HG02623 (cell line): ENCODE data around the gene ERRFI1.

Source experiments
- ATAC-seq: cut with Tn5 transposase; IDR thresholded peaks from one replicate; pipeline ENCODE4 v1.9.1; 2021; ENCODE audit warnings: moderate library complexity; ENCODE audit not compliant: unreplicated experiment

The ERRFI1 gene

GRCh38 chr1:8020032-8020431, 6.1 kb downstream of the ERRFI1 start:
- ATAC-seq, result no peak

- no peak for ATAC-seq
Measured at GRCh38 chr1:8019229-8019620, 6.9 kb downstream of the ERRFI1 start.

- ATAC-seq, result no peak
Measured at GRCh38 chr1:8018492-8019228, 7.4 kb downstream of the ERRFI1 start.

- no peak for ATAC-seq
Measured at GRCh38 chr1:8017495-8018197, 8.5 kb downstream of the ERRFI1 start.

- ATAC-seq, result no peak
Measured at GRCh38 chr1:8016895-8017241, 9.2 kb downstream of the ERRFI1 start.

- ATAC-seq, result no peak
Measured at GRCh38 chr1:8016210-8016894, 9.8 kb downstream of the ERRFI1 start.

GRCh38 chr1:8015809-8016165, 10.3 kb downstream of the ERRFI1 start:
- ATAC-seq, result no peak

- no peak for ATAC-seq
Measured at GRCh38 chr1:8015036-8015808, 10.9 kb downstream of the ERRFI1 start.

- no peak for ATAC-seq
Measured at GRCh38 chr1:8014381-8014988, 11.6 kb downstream of the ERRFI1 start.

- no peak for ATAC-seq
Measured at GRCh38 chr1:8013800-8014199, 12.3 kb downstream of the ERRFI1 start.

GRCh38 chr1:8013399-8013798, 12.7 kb downstream of the ERRFI1 start:
- ATAC-seq, result no peak

- ATAC-seq, result no peak
Measured at GRCh38 chr1:8012955-8013354, 13.2 kb downstream of the ERRFI1 start.

GRCh38 chr1:8011923-8012858, 13.9 kb downstream of the ERRFI1 start:
- no peak for ATAC-seq

- no peak for ATAC-seq
Measured at GRCh38 chr1:8011016-8011415, 15.1 kb downstream of the ERRFI1 start.

- no peak for ATAC-seq
Measured at GRCh38 chr1:8010080-8010664, 15.9 kb downstream of the ERRFI1 start.

- ATAC-seq, result no peak
Measured at GRCh38 chr1:8009043-8010002, 16.8 kb downstream of the ERRFI1 start.

- ATAC-seq, result no peak
Measured at GRCh38 chr1:8006037-8006963, 19.8 kb downstream of the ERRFI1 start.
